Endothelial cell of umbilical vein (primary cell): ENCODE data around the gene MRTFA. TPM values are rescaled to one million over a fixed set of nuclear protein-coding genes. Genes with fewer than 3 reads are reported as not detected.
A peak's percentile ranks its signal among the peaks of the same experiment; 100 is the strongest.

ENCODE experiments used
- BruUV-seq: library from RNA; stranded (reverse); fragments of 400-500 nt; replicated peaks from 2 replicates; lab custom pipeline; 2021; lab: Mats Ljungman, UMichigan
- CTCF ChIA-PET: fragments of 300-600, 350-600 bp; sonication (Branson Sonifier 250); formaldehyde crosslinking; loops from one replicate; lab custom pipeline; 2021; ENCODE audit warnings: antibody characterized with exemption, inconsistent platforms; lab: Charles Lee
- POLR2A ChIA-PET: fragments of 300-600, 350-600 bp; sonication (Branson Sonifier 250); formaldehyde crosslinking; loops from one replicate; lab custom pipeline; 2021; ENCODE audit warnings: antibody characterized with exemption, inconsistent platforms; lab: Charles Lee
- DNase-seq: peaks from one replicate; pipeline ENCODE4 v3.0.0-alpha.2; 2011; ENCODE audit warnings: low read depth, low spot score
- FAIRE-seq: peaks from 2 replicates; lab custom pipeline; 2011; peaks lifted over from hg19 to GRCh38; lab: Jason Lieb, UNC
- H2AFZ ChIP-seq: 2 replicates; pipeline ENCODE4 v1.6.0; 2012; ENCODE audit warnings: low read depth, low read length, control low read depth, inconsistent platforms
- H3K27ac ChIP-seq: 2 replicates; pipeline ENCODE4 v1.5.1; 2011; ENCODE audit warnings: low read depth, mild to moderate bottlenecking, control low read depth, low read length, moderate library complexity; ENCODE audit not compliant: insufficient read depth
- H3K27me3 ChIP-seq, 2 experiments: 2 replicates each; pipeline versions ENCODE4 v1.6.0 to v1.6.1; 2011; ENCODE audit warnings: low read length in 2 of 2, mixed read lengths in 1 of 2; ENCODE audit not compliant: control insufficient read depth in 2 of 2, insufficient read depth in 2 of 2
- H3K36me3 ChIP-seq, 2 experiments: 2 replicates in 1 of 2; 3 replicates in 1 of 2; pipeline ENCODE4 v1.5.1; 2011; ENCODE audit warnings: low read length in 2 of 2, mild to moderate bottlenecking in 1 of 2, moderate library complexity in 1 of 2; ENCODE audit not compliant: control insufficient read depth in 2 of 2, insufficient read depth in 2 of 2; ENCODE audit errors: extremely low read depth in 1 of 2
- H3K4me1 ChIP-seq: 3 replicates; pipeline ENCODE4 v1.5.1; 2011; ENCODE audit warnings: mild to moderate bottlenecking, low read length; ENCODE audit not compliant: control insufficient read depth, insufficient read depth; ENCODE audit errors: extremely low read depth
- H3K4me2 ChIP-seq: 2 replicates; pipeline ENCODE4 v1.6.1; 2011; ENCODE audit warnings: low read length, control low read depth, mixed read lengths; ENCODE audit not compliant: insufficient read depth
- H3K4me3 ChIP-seq, 3 experiments: fragments of 200-600 bp in 1 of 3; sonication (generic), shearing (Covaris generic) in 1 of 3; replicated peaks in 1 of 3; 2 replicates each; pipeline ENCODE4 v1.5.1; 2011 to 2016; ENCODE audit warnings: control low read depth in 3 of 3, low read length in 3 of 3, mild to moderate bottlenecking in 2 of 3, inconsistent platforms in 1 of 3, low read depth in 1 of 3, moderate library complexity in 1 of 3; ENCODE audit not compliant: insufficient read depth in 1 of 3
- H3K79me2 ChIP-seq: 2 replicates; pipeline ENCODE4 v1.6.0; 2012; ENCODE audit warnings: low read length, inconsistent platforms; ENCODE audit not compliant: control insufficient read depth, insufficient read depth
- H3K9ac ChIP-seq: replicated peaks from 2 replicates; pipeline ENCODE3; 2011; ENCODE audit warnings: low read length, control low read depth; ENCODE audit not compliant: insufficient read depth; ENCODE audit errors: extremely low read depth
- H3K9me1 ChIP-seq: replicated peaks from 3 replicates; pipeline ENCODE4 v1.6.0; 2011; ENCODE audit warnings: mild to moderate bottlenecking, low read length; ENCODE audit not compliant: control insufficient read depth, insufficient read depth; ENCODE audit errors: extremely low read depth
- H3K9me3 ChIP-seq: replicated peaks from 2 replicates; pipeline ENCODE4 v1.5.1; 2012; ENCODE audit warnings: low read length, inconsistent platforms; ENCODE audit not compliant: control insufficient read depth, insufficient read depth
- H4K20me1 ChIP-seq: replicated peaks from 2 replicates; pipeline ENCODE3; 2011; ENCODE audit warnings: mild to moderate bottlenecking, low read length; ENCODE audit not compliant: control insufficient read depth, insufficient read depth; ENCODE audit errors: extremely low read depth
- CTCF ChIP-seq, 2 donors: IDR thresholded peaks; 1 replicate in 1 of 2; 2 replicates in 1 of 2; pipeline ENCODE4 v1.5.1; 2011; ENCODE audit warnings: low read length in 2 of 2, mild to moderate bottlenecking in 2 of 2, moderate library complexity in 2 of 2, control low read depth in 1 of 2, inconsistent platforms in 1 of 2, low read depth in 1 of 2; ENCODE audit not compliant: insufficient read depth in 1 of 2; ENCODE audit errors: extremely low read depth in 1 of 2
- EZH2 ChIP-seq: IDR thresholded peaks from 2 replicates; pipeline ENCODE4 v1.6.1; 2012; ENCODE audit warnings: borderline replicate concordance, low read depth, mild to moderate bottlenecking, moderate library complexity, low read length, inconsistent platforms; ENCODE audit not compliant: severe bottlenecking
- FOS ChIP-seq: IDR thresholded peaks from 2 replicates; pipeline ENCODE4 v1.6.1; 2011; ENCODE audit warnings: mild to moderate bottlenecking, low read length, moderate library complexity, borderline replicate concordance; ENCODE audit not compliant: insufficient read depth
- GATA2 ChIP-seq: IDR thresholded peaks from 2 replicates; pipeline ENCODE4 v1.7.0; 2011; ENCODE audit warnings: low read depth, mild to moderate bottlenecking, moderate library complexity, mixed read lengths, low read length; ENCODE audit not compliant: insufficient read length, insufficient read depth
- JUN ChIP-seq: IDR thresholded peaks from 2 replicates; pipeline ENCODE4 v1.6.1; 2011; ENCODE audit warnings: borderline replicate concordance, low read depth; ENCODE audit not compliant: insufficient read length, insufficient read depth
- MAX ChIP-seq: IDR thresholded peaks from 2 replicates; pipeline ENCODE4 v1.6.1; 2011; ENCODE audit not compliant: insufficient read depth, insufficient read length
- MYC ChIP-seq: IDR thresholded peaks from one replicate; pipeline ENCODE4 v1.6.1; 2011; ENCODE audit warnings: mild to moderate bottlenecking, low read depth, low read length
- POLR2A ChIP-seq: IDR thresholded peaks from 2 replicates; pipeline ENCODE4 v1.6.1; 2012; ENCODE audit warnings: low read depth, mild to moderate bottlenecking, control low read depth, low read length
- POLR2AphosphoS5 ChIP-seq: IDR thresholded peaks from 2 replicates; pipeline ENCODE4 v1.6.1; 2012; ENCODE audit warnings: low read depth, mild to moderate bottlenecking, control low read depth, low read length, moderate library complexity; ENCODE audit not compliant: insufficient read depth
- dilution Hi-C: fragments of 300-500 bp; cut with MboI; formaldehyde crosslinking; loops from one replicate; pipeline ENCODE4 v1.15.0; 2019; ENCODE audit warnings: low sequenced_read_pairs; ENCODE audit not compliant: extremely low pct_ligation_motif_present
- intact Hi-C: fragments of 100-400 bp; cut with micrococcal nuclease; formaldehyde crosslinking; loops from one replicate; pipeline ENCODE4 v1.10.0; 2022
- polyA plus RNA-seq, 4 experiments: library from polyadenylated mRNA; depleted of rRNA in 3 of 4; stranded (reverse) in 3 of 4; unstranded in 1 of 4; fragments of >200 nt; gene quantifications; 2 replicates each; pipeline versions ENCODE4 v1.2.1 to v1.2.3, GENCODE V29; 2011 to 2012; ENCODE audit warnings: missing spikeins in 1 of 4
- total RNA-seq: library from RNA; stranded (reverse); gene quantifications from 2 replicates; pipeline ENCODE4 v1.2.3, GENCODE V29; 2021

The MRTFA gene
- total and polyA plus RNA-seq, 2 donors (not counting 3 experiments of a cell fraction or from before 2014, with no cell fraction given) = 13.6 to 44.1 TPM

GRCh38 chr22:40491990-40492631 lies 144.4 kb downstream of the MRTFA start:
- H3K36me3 ChIP-seq = no peaks in the 10 kb centered on the region
- H3K27ac ChIP-seq = no peak overlapping the region
- H3K4me1 ChIP-seq = no peaks in the 10 kb centered on the region
- FAIRE-seq = no peak
- peaks cover 7% of the 10 kb centered on the region for H3K79me2 ChIP-seq
- dilution Hi-C loops (no loop called here), intact Hi-C loops (no loop called here)
- no peak for DNase-seq
- H3K4me2 ChIP-seq = no peak overlapping the region
- no peaks in the 10 kb centered on the region for H3K9me1 ChIP-seq
- no TSS peak for BruUV-seq
- no peak overlapping the region for H3K4me3 ChIP-seq
- no peak overlapping the region for H3K9ac ChIP-seq
- no peaks in the 10 kb centered on the region for H3K27me3 ChIP-seq
- no peak overlapping the region for H2AFZ ChIP-seq
- POLR2A ChIA-PET = no interaction called here
- CTCF ChIA-PET = interaction anchor here (0.7 to 1.5 kb wide), 6 partner anchors 12 to 55 kb away, joined by 3 to 5 read pairs (median 4); no protein-coding TSS in a partner anchor
- TF ChIP-seq GATA2 = no peak
- TF ChIP-seq FOS = no peak
- H3K9me3 ChIP-seq = no peaks in the 10 kb centered on the region
- H4K20me1 ChIP-seq = no peaks in the 10 kb centered on the region

- no peak overlapping the region for H3K4me3 ChIP-seq
- peaks cover 0 to 2% of the 10 kb centered on the region in 2 experiments for H3K36me3 ChIP-seq
- H3K9me3 ChIP-seq = no peaks in the 10 kb centered on the region
- FAIRE-seq = peak; percentile 73
- H3K4me1 ChIP-seq = peaks cover 6% of the 10 kb centered on the region
- peak; percentile 49 for DNase-seq
- no peaks in the 10 kb centered on the region for H4K20me1 ChIP-seq
- no peaks in the 10 kb centered on the region for H3K9me1 ChIP-seq
- POLR2A ChIA-PET = no interaction called here
- H2AFZ ChIP-seq = no peak overlapping the region
- no peak overlapping the region for H3K27ac ChIP-seq
- CTCF ChIA-PET = interaction anchor here (0.6 to 4.0 kb wide), 11 partner anchors 10 to 411 kb away, joined by 3 to 41 read pairs (median 5); no protein-coding TSS in a partner anchor
- no TSS peak for BruUV-seq
- intact Hi-C loops (loop anchor here (1.0 kb wide), 1 partner anchor 50 kb away; no protein-coding TSS in a partner anchor), dilution Hi-C loops (no loop called here)
- H3K9ac ChIP-seq = no peak overlapping the region
- no peaks in the 10 kb centered on the region for H3K27me3 ChIP-seq
- peaks cover 5% of the 10 kb centered on the region for H3K79me2 ChIP-seq
- H3K4me2 ChIP-seq = no peak overlapping the region
- TF ChIP-seq MAX (no peak), FOS (no peak), JUN (no peak), POLR2AphosphoS5 (no peak), CTCF (IDR thresholded peaks at IDR 0.05; ENCODE audit: extremely low read depth in 1 of 2, insufficient read depth in 1 of 2, low read depth in 1 of 2, low read length in 2 of 2) (peak; percentile 54 to 58), EZH2 (no peak), GATA2 (no peak), MYC (no peak), POLR2A (no peak)
Measured at GRCh38 chr22:40487663-40488249, 148.8 kb downstream of the MRTFA start.
